KBM-7 (cell line): ENCODE results near the gene UBE2E1.
"Not testable (repeated sequence)": the region's sequence is repeated elsewhere in the genome, so short reads cannot be mapped to it uniquely, and the experiment has no call there.

Experiments
- DNase-seq: peaks from one replicate; pipeline ENCODE4 v3.0.0-alpha.2; 2015
- in situ Hi-C: fragments of 300-500 bp; cut with MboI; formaldehyde crosslinking; loops from 2 replicates; pipeline ENCODE4 v1.14.3; 2020; ENCODE audit warnings: low sequenced_read_pairs, low pct_unique_long_range_greater_than_20kb, mixed read lengths

The UBE2E1 gene

GRCh38 chr3:23836536-23837230 lies 30.9 kb downstream of the UBE2E1 start:
- peak; percentile 72 for DNase-seq
- in situ Hi-C loops = no loop called here

- no peak for DNase-seq
- in situ Hi-C loops = no loop called here
These were observed 31.5 kb downstream of the UBE2E1 start for GRCh38 chr3:23837286-23837685.

DNA sequence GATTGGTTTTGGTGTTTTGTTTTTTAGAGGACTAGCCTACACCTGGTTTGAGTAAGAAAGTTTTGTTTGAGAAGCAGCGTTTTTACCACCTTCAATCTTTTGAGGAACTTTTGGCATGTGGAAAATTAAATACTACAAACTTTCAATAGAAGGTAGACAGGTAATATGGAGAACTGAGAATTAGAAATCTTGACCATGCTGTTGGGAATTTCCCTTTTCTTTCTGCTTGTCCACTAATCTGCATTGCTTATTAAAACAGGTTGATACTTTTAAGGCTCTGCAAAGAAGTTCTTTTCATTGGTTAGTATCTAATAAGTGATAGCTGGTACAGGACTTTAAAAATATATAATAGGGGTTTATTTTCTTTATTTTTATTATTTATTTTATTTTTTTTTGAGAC lies 31.9 kb downstream of the UBE2E1 start:
- in situ Hi-C loops = no loop called here
- DNase-seq = no peak

DNA sequence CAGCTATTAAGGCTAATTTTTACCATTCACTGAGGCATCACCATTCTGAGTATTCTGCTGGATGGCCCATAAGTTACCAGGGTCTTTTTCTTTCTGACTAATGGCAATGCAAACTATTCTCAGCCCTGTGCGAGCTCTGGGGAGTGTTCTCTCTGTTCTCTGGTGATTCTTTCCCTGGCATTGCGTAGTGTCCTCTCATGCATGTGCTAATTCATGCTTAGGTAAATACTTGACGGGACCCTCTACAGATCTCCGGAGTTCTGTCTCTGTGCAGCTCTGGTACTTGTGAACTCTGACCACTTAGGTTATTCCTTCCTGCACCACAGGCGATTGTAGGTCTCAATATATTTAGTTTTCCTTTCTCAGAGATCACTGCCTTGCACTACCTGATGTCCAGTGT lies 34.8 kb downstream of the UBE2E1 start:
- in situ Hi-C loops = no loop called here
- DNase-seq = no peak

DNA sequence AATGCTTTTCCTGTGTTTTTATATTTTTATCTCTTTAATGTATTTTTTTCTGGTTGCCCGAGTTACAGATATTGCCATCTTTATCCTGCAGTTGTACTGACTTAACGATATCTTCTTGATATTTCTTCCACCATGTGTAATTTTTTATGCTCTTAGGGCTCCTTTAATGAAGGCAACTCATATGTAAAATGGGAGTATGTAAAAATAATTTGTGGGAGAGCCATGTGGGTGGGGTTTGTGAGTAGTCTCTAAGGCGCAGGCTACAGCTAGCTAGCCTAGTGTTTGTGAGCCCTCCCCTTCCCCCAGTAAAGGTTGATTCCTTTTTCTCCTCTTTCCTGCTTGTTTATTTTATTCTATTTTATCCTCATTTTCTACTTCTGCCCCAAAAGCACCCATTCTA lies 38.1 kb downstream of the UBE2E1 start:
- in situ Hi-C loops = no loop called here
- no peak for DNase-seq

GRCh38 chr3:23845326-23846216 lies 39.8 kb downstream of the UBE2E1 start:
- in situ Hi-C loops = no loop called here
- peak; percentile 51 for DNase-seq

- in situ Hi-C loops, DNase-seq: not testable (repeated sequence)
These were observed 43.7 kb downstream of the UBE2E1 start for GRCh38 chr3:23849462-23849861.

- in situ Hi-C loops = no loop called here
- DNase-seq = no peak
These were observed 50.5 kb downstream of the UBE2E1 start for GRCh38 chr3:23856286-23856685.

GRCh38 chr3:23859012-23859743 lies 53.4 kb downstream of the UBE2E1 start:
- in situ Hi-C loops = no loop called here
- no peak for DNase-seq

DNA sequence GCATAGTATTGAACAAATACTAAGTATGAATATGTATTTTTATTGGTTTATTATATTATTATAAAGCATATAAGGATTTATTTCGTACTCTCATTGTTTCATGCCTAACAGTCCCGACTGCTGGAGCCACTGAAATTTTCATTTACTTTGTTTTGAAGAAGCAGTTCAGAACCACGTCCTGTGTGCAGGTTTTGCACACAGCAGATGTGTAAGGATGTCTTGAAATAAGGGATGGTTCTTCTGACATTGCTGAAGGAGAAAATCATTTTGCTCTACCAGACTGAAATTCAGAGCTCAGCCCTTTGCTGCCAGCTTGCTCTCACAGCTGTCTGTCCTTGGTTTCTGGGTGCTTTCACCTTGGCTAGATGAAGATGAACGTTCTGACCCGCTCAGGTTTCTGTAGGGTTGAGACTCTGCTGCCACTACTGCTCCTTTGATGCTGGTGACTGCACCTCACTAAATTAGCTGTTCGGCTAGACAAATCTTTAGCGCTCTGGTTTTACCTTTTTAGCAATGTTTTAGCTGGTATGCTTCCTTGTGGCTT lies 54.2 kb downstream of the UBE2E1 start:
- in situ Hi-C loops = no loop called here
- no peak for DNase-seq

- in situ Hi-C loops = no loop called here
- DNase-seq = no peak
These were observed 55.9 kb downstream of the UBE2E1 start for GRCh38 chr3:23861689-23862088.

- in situ Hi-C loops = no loop called here
These were observed 57.3 kb downstream of the UBE2E1 start for GRCh38 chr3:23863060-23863459.

GRCh38 chr3:23864931-23865330 lies 59.2 kb downstream of the UBE2E1 start:
- no peak for DNase-seq
- in situ Hi-C loops = no loop called here

More at GRCh38 chr3:23863060-23863459, 57.3 kb downstream of the UBE2E1 start:
- no peak for DNase-seq

GRCh38 chr3:23865595-23866396 lies 60.0 kb downstream of the UBE2E1 start:
- in situ Hi-C loops = no loop called here
- peak; percentile 24 for DNase-seq

DNA sequence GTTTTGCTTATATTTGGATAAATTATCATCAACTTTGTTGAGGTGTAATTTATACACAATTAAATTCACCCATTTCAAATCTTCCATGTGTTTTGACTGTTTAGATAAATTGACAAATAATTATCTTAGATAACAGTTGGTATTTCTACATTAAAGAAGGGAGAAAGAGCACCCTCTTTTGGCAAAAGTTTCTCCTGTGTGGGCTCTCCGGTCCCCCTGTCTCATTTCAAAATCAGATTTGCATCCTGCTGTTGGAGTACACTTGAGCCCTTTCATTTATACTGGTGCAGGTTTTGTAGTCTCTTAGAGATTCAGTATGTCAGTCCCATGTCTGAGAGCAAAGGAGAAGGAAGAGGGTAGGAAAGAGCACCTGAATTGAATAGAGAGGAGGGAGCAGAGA lies 61.6 kb downstream of the UBE2E1 start:
- no peak for DNase-seq
- in situ Hi-C loops = no loop called here

GRCh38 chr3:23867838-23868237 lies 62.1 kb downstream of the UBE2E1 start:
- in situ Hi-C loops = no loop called here
- DNase-seq = no peak

DNA sequence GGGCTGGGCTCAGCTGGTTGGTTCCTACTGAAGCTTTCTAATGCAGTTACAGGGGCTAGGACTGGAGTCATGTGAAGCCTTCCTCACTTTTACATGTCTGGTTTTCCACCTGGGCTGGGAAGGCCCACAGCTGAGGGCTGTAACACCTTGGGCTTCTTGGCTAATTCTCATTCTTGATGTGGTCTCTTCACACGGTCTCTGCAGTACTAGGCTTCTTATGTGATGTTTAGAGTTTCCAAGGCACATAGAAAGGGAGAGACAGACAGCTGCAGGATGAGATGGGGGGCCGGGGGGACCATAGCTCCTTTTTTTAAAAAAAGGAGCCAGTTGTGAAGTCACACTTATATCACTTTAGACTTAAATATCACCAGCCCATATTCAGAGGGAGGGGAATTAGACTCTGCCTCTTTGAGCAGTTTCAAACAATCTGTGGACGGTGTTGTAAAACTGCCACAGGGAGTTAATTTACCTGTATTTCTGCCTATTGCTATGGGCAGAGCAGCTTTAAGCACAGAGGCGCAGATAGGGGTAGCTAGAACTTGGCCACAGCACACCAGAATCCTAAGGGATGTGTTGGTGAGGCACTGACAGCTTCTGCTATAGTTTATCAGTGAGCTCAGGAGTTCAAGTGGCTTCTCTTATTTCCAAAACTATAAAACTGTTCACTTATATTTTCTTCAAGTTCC lies 64.4 kb downstream of the UBE2E1 start:
- DNase-seq = no peak
- in situ Hi-C loops = no loop called here

DNA sequence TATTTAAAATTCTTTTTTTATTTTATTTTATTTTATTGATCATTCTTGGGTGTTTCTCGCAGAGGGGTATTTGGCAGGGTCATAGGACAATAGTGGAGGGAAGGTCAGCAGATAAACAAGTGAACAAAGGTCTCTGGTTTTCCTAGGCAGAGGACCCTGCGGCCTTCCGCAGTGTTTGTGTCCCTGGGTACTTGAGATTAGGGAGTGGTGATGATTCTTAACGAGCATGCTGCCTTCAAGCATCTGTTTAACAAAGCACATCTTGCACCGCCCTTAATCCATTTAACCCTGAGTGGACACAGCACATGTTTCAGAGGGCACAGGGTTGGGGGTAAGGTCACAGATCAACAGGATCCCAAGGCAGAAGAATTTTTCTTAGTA lies 64.9 kb downstream of the UBE2E1 start:
- DNase-seq, in situ Hi-C loops: not testable (repeated sequence)
